Measurements from ENCODE around the gene NUCB1.
A peak's percentile ranks its signal among the peaks of the same experiment; 100 is the strongest.
"Not testable (repeated sequence)": the region's sequence is repeated elsewhere in the genome, so short reads cannot be mapped to it uniquely, and the experiment has no call there.

Gene NUCB1

GRCh38 chr19:48907671-48908070, 7.6 kb downstream of the NUCB1 start:
- DNase-seq = no peak

- DNase-seq = not testable (repeated sequence)
These were observed 9.4 kb downstream of the NUCB1 start for GRCh38 chr19:48909424-48910077.

DNA sequence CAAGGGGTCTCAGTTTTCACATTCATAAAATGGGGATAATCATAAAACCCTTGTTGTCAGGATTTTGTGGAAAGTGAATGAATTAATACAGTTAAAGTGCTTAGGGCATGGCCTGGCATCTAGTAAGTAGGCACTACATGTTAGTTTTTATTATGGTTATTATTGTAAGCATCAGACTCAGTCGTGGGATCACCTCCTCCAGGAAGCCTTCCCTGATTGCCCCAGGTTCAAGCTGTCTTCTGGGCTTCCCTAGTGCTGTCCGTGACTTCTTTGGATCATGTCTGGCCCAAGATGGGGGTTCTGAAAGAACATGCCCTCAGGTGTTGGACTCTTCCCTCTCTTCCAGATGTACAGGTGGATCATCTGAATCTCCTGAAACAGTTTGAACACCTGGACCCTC, 10.7 kb downstream of the NUCB1 start:
- DNase-seq = no peak

GRCh38 chr19:48913114-48913889, 13.2 kb downstream of the NUCB1 start:
- DNase-seq = no peak

GRCh38 chr19:48914181-48914580, 14.1 kb downstream of the NUCB1 start:
- no peak for DNase-seq

GRCh38 chr19:48915757-48916156, 15.6 kb downstream of the NUCB1 start:
- no peak for DNase-seq

GRCh38 chr19:48918071-48918470, 18.0 kb downstream of the NUCB1 start:
- DNase-seq = no peak

GRCh38 chr19:48918801-48919247, 18.7 kb downstream of the NUCB1 start:
- DNase-seq = peak; percentile 19

- not testable (repeated sequence) for DNase-seq
These were observed 19.2 kb downstream of the NUCB1 start for GRCh38 chr19:48919271-48919670.

DNA sequence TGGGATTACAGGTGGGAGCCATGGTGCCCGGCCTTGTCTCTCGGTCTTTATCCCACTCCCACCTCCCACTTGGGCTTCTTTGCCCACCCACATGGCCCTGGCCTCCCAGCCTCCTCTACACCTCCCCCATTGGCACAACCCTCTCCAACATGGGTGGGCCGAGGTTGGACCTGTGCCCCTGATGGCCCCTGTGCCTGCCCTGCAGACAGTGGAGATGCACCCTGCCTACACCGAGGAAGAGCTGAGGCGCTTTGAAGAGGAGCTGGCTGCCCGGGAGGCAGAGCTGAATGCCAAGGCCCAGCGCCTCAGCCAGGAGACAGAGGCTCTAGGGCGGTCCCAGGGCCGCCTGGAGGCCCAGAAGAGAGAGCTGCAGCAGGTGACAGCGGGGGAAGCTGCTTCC, 20.8 kb downstream of the NUCB1 start:
- no peak for DNase-seq

GRCh38 chr19:48921721-48922500, 21.8 kb downstream of the NUCB1 start:
- DNase-seq = no peak

DNA sequence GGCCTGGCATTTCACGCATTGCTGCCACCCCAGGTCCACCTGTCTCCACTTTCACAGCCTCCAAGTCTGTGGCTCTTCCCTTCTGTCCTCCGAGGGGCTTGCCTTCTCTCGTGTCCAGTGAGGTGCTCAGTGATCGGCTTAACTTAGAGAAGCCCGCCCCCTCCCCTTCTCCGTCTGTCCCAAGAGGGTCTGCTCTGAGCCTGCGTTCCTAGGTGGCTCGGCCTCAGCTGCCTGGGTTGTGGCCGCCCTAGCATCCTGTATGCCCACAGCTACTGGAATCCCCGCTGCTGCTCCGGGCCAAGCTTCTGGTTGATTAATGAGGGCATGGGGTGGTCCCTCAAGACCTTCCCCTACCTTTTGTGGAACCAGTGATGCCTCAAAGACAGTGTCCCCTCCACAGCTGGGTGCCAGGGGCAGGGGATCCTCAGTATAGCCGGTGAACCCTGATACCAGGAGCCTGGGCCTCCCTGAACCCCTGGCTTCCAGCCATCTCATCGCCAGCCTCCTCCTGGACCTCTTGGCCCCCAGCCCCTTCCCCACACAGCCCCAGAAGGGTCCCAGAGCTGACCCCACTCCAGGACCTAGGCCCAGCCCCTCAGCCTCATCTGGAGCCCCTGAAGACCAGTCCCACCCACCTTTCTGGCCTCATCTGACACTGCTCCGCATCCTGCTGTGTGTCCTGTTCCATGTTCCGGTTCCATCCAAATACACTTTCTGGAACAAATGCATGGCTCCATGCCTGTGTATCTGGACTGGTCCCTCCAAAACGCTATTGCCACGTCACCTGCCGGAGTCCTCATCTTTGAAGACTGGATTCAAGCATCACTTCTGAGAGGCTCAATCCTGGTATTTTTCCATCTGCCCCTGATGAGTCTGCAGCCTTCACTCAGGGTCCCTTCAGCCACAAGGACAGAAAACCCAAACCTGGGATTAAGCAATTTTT, 22.7 kb downstream of the NUCB1 start:
- no peak for DNase-seq

GRCh38 chr19:48925240-48925843, 25.2 kb downstream of the NUCB1 start:
- DNase-seq = no peak

GRCh38 chr19:48925890-48926289, 25.8 kb downstream of the NUCB1 start:
- not testable (repeated sequence) for DNase-seq

DNA sequence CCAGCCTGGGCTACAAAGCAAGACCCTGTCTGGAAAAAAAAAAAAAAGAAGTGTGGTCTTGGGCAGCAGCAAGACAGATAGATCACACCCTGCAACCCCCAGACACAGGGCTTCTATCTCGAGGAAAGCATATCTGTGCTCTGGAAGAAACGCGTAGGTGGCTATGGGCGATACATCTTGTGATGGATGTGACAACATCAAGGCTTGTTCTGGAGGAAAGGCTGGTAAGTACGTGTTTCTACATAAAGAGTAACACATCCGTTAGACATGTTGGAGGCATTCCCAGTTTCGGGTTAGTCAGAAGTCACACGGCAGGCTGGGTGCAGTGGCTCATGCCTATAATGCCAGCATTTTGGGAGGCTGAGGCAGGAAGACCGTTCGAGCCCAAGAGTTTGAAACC, 26.8 kb downstream of the NUCB1 start:
- peak; percentile 14 for DNase-seq

GRCh38 chr19:48927692-48928091, 27.6 kb downstream of the NUCB1 start:
- DNase-seq = not testable (repeated sequence)

GRCh38 chr19:48928164-48929025, 28.3 kb downstream of the NUCB1 start:
- DNase-seq = no peak

DNA sequence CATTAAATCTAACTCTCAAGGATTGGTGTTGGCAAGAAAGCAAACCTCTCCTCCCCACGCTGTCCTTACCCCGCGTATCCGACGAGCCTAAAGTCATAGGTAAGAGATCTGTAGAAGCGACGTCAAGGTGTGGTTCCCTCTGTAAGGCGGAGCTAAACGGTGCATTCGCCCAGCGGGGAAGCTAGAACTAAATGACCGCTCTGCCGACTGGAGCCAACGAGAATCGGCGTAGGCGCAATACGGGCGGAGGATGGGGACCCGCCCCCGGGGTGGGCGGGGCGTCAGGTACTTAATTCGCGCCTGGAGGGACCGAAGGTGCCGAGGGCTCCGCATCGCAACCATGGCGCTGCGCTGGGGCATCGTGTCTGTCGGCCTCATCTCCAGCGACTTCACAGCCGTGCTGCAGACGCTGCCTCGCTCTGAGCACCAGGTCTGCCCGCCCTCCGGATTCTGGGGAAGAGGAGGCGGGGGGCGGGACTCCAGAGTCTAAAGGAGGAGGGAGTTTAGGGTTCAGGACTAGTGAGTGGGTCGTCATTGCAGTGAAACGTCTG, 33.3 kb downstream of the NUCB1 start, which contains the start of gene DHDH:
TSS of gene DHDH (plus strand) at position 318 of the 551 bp plus-strand sequence. CDS start at position 341, 23 bp downstream.
- peak; percentile 71 for DNase-seq

DNA sequence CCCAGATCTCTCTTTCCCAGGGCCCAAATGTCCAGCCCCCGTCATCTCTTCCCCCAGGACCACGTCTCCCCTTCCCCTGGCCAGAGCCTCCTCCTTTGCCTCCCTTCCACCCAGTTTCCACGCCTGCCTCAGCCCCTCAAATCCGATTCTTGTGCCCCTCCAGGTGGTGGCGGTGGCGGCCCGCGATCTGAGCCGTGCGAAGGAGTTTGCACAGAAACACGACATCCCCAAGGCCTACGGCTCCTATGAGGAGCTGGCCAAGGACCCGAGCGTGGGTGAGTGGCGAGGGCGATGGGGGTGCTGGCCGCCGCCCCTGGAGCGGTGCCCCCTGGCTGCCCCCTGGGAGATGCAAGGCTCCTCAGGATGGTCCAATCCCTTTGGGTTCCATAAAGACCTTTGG, 34.7 kb downstream of the NUCB1 start:
- DNase-seq = no peak

GRCh38 chr19:48935864-48936263, 35.8 kb downstream of the NUCB1 start:
- DNase-seq = no peak
